Measurements from ENCODE around the gene NOTCH3. TPM values are rescaled to one million over a fixed set of nuclear protein-coding genes. Genes with fewer than 3 reads are reported as not detected.

NOTCH3 gene
- total RNA-seq, 1 experiment from 2014 or later: 153 TPM

DNA sequence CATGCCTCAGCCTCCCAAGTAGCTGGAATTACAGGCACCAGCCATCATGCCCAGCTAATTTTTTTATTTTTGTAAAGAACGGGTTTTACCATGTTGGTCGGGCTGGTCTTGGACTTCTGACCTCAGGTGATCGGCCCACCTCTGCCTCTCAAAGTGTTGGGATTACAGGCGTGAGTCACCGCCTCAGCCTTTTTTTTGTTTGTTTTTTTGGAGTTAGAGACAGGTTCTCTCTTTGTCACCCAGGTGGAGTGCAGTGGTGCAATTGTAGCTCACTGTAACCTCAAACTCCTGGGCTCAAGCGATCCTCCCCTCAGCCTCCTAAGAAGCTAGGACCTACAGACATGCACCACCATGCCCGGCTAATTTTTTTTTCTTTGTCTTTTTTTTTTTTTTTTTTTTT, 15.6 kb upstream of the NOTCH3 start (continued):
- TF ChIP-seq, protein P1, sequence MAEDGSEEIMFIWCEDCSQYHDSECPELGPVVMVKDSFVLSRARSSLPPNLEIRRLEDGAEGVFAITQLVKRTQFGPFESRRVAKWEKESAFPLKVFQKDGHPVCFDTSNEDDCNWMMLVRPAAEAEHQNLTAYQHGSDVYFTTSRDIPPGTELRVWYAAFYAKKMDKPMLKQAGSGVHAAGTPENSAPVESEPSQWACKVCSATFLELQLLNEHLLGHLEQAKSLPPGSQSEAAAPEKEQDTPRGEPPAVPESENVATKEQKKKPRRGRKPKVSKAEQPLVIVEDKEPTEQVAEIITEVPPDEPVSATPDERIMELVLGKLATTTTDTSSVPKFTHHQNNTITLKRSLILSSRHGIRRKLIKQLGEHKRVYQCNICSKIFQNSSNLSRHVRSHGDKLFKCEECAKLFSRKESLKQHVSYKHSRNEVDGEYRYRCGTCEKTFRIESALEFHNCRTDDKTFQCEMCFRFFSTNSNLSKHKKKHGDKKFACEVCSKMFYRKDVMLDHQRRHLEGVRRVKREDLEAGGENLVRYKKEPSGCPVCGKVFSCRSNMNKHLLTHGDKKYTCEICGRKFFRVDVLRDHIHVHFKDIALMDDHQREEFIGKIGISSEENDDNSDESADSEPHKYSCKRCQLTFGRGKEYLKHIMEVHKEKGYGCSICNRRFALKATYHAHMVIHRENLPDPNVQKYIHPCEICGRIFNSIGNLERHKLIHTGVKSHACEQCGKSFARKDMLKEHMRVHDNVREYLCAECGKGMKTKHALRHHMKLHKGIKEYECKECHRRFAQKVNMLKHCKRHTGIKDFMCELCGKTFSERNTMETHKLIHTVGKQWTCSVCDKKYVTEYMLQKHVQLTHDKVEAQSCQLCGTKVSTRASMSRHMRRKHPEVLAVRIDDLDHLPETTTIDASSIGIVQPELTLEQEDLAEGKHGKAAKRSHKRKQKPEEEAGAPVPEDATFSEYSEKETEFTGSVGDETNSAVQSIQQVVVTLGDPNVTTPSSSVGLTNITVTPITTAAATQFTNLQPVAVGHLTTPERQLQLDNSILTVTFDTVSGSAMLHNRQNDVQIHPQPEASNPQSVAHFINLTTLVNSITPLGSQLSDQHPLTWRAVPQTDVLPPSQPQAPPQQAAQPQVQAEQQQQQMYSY (CRISPR knock-in tag; IDR thresholded peaks at IDR 0.05): no peak
- no peak for TF ChIP-seq TCF7 (CRISPR knock-in tag; IDR thresholded peaks at IDR 0.05; ENCODE audit: low read depth)

DNA sequence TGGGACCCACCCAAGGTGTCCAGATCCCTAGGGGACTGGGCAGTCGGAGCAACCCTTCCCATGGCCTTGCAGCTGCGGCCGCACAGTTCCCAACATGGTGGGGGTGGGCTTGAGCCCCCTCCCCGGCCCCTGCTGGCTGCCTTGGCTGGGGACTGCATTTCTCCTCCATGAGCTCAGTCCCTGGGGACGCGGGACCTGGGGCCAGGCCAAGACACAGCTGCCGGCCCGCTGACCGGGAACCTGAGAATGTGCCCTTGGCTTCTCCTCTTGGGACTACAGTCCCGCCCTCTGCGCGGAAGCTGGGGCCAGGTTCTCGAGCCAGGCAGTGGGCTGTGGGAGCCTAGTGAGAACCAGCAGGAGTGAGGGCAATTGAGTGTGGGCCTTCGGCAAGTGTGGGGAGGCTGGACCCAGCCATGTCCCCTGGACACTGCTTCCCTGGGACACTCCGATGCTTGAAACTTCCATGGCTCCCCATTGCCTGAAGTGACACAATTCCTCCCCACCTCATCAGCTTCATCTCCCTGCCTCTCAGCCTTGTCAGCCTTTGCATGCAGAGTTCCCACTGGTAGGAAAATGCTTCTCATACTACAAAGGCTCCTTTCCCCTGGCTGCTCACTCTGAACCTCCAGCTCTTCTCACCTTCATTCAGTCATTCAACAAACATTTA, 13.1 kb upstream of the NOTCH3 start:
- H3K4me1 Mint-ChIP-seq: no peaks in the 10 kb centered on the region
- H3K27ac Mint-ChIP-seq: no peak overlapping the region
- H3K36me3 Mint-ChIP-seq: no peaks in the 10 kb centered on the region
- ATAC-seq (no peak), DNase-seq (ENCODE audit: low spot score) (peak; percentile 25)
- H3K27me3 Mint-ChIP-seq (ENCODE audit: low read depth): no peaks in the 10 kb centered on the region
- POLR2A ChIA-PET: interaction anchor here (0.6 kb wide), 1 partner anchor 110 kb away, joined by 3 read pairs; no protein-coding TSS in a partner anchor
- TF ChIP-seq ZBTB21 (CRISPR knock-in tag; IDR thresholded peaks at IDR 0.05; ENCODE audit: borderline replicate concordance) (no peak), ZNF263 (CRISPR knock-in tag; IDR thresholded peaks at IDR 0.05; ENCODE audit: low read depth) (no peak), ELF4 (CRISPR knock-in tag; IDR thresholded peaks at IDR 0.05; ENCODE audit: low read depth) (no peak), OVOL2 (CRISPR knock-in tag; IDR thresholded peaks at IDR 0.05; ENCODE audit: borderline replicate concordance) (no peak), NFATC4 (CRISPR knock-in tag; IDR thresholded peaks at IDR 0.05) (no peak), NR3C1 (CRISPR knock-in tag; conservative IDR thresholded peaks at IDR 0.05; ENCODE audit: low read depth) (no peak), CBFB (CRISPR knock-in tag; IDR thresholded peaks at IDR 0.05; ENCODE audit: low read depth) (no peak), MXD4 (CRISPR knock-in tag; IDR thresholded peaks at IDR 0.05; ENCODE audit: borderline replicate concordance) (no peak)
- TF ChIP-seq, protein P2, sequence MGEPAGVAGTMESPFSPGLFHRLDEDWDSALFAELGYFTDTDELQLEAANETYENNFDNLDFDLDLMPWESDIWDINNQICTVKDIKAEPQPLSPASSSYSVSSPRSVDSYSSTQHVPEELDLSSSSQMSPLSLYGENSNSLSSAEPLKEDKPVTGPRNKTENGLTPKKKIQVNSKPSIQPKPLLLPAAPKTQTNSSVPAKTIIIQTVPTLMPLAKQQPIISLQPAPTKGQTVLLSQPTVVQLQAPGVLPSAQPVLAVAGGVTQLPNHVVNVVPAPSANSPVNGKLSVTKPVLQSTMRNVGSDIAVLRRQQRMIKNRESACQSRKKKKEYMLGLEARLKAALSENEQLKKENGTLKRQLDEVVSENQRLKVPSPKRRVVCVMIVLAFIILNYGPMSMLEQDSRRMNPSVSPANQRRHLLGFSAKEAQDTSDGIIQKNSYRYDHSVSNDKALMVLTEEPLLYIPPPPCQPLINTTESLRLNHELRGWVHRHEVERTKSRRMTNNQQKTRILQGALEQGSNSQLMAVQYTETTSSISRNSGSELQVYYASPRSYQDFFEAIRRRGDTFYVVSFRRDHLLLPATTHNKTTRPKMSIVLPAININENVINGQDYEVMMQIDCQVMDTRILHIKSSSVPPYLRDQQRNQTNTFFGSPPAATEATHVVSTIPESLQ (CRISPR knock-in tag; IDR thresholded peaks at IDR 0.05): no peak
- TF ChIP-seq, protein P3, sequence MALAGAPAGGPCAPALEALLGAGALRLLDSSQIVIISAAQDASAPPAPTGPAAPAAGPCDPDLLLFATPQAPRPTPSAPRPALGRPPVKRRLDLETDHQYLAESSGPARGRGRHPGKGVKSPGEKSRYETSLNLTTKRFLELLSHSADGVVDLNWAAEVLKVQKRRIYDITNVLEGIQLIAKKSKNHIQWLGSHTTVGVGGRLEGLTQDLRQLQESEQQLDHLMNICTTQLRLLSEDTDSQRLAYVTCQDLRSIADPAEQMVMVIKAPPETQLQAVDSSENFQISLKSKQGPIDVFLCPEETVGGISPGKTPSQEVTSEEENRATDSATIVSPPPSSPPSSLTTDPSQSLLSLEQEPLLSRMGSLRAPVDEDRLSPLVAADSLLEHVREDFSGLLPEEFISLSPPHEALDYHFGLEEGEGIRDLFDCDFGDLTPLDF (CRISPR knock-in tag; IDR thresholded peaks at IDR 0.05): no peak
- TF ChIP-seq, protein P1 (CRISPR knock-in tag; IDR thresholded peaks at IDR 0.05): no peak
- TF ChIP-seq, protein P4, sequence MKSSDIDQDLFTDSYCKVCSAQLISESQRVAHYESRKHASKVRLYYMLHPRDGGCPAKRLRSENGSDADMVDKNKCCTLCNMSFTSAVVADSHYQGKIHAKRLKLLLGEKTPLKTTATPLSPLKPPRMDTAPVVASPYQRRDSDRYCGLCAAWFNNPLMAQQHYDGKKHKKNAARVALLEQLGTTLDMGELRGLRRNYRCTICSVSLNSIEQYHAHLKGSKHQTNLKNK (CRISPR knock-in tag; IDR thresholded peaks at IDR 0.05): no peak
- TF ChIP-seq, protein P5, sequence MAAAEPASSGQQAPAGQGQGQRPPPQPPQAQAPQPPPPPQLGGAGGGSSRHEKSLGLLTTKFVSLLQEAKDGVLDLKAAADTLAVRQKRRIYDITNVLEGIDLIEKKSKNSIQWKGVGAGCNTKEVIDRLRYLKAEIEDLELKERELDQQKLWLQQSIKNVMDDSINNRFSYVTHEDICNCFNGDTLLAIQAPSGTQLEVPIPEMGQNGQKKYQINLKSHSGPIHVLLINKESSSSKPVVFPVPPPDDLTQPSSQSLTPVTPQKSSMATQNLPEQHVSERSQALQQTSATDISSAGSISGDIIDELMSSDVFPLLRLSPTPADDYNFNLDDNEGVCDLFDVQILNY (CRISPR knock-in tag; IDR thresholded peaks at IDR 0.05): no peak
- H3K9me3 Mint-ChIP-seq: no peaks in the 10 kb centered on the region
- CTCF ChIA-PET: interaction anchor here (0.6 to 1.3 kb wide), 2 partner anchors 36 to 60 kb away, joined by 3 to 4 read pairs; no protein-coding TSS in a partner anchor
- H3K4me3 Mint-ChIP-seq: no peak overlapping the region

All from WTC11 (cell line).